Measurements from ENCODE around the gene SLC22A23. TPM values are rescaled to one million over a fixed set of nuclear protein-coding genes. Genes with fewer than 3 reads are reported as not detected.

Gene SLC22A23
- total RNA-seq, 1 donor from 2014 or later = 5.7 TPM

- no peak overlapping the region for H3K4me3 ChIP-seq (ENCODE audit: insufficient read depth, low read depth, low read length)
- no peak for DNase-seq (ENCODE audit: low read depth)
- peaks cover 3% of the 10 kb centered on the region for H3K79me2 ChIP-seq (ENCODE audit: insufficient read depth, low read length)
- Mint-ChIP-seq H3K27ac (ENCODE audit: unreplicated experiment) (no peak overlapping the region), H3K27me3 (ENCODE audit: low read depth, unreplicated experiment) (peaks cover 7% of the 10 kb centered on the region), H3K9me3 (ENCODE audit: unreplicated experiment) (peaks cover 8% of the 10 kb centered on the region), H3K36me3 (ENCODE audit: low read depth, unreplicated experiment) (peaks cover 3% of the 10 kb centered on the region), H3K4me3 (ENCODE audit: unreplicated experiment) (no peak overlapping the region), H3K4me1 (ENCODE audit: low read depth, unreplicated experiment) (no peaks in the 10 kb centered on the region)
- no peaks in the 10 kb centered on the region for H3K27me3 ChIP-seq (ENCODE audit: insufficient read depth, low read length)
- no peak for TF ChIP-seq CTCF (IDR thresholded peaks at IDR 0.05; ENCODE audit: insufficient read depth, low read depth, low read length)
- no peak for TF ChIP-seq EZH2 (IDR thresholded peaks at IDR 0.05; ENCODE audit: insufficient read depth, low read length)
- no peak overlapping the region for H3K4me2 ChIP-seq (ENCODE audit: low read length)
- H3K4me1 ChIP-seq (ENCODE audit: insufficient read depth, low read length) = peaks cover 10% of the 10 kb centered on the region
- H3K9ac ChIP-seq (ENCODE audit: low read length) = no peak overlapping the region
- no peak overlapping the region for H2AFZ ChIP-seq (ENCODE audit: low read depth, low read length)
- H3K27ac ChIP-seq (ENCODE audit: low read depth, low read length) = no peak overlapping the region
- H4K20me1 ChIP-seq (ENCODE audit: insufficient read depth, low read length) = peaks cover 4% of the 10 kb centered on the region
- no peaks in the 10 kb centered on the region for H3K9me3 ChIP-seq (ENCODE audit: insufficient read depth, low read depth, low read length)
- no peak for FAIRE-seq
- no peaks in the 10 kb centered on the region for H3K36me3 ChIP-seq (ENCODE audit: insufficient read depth, low read length)
Measured at GRCh38 chr6:3431994-3432393, 24.9 kb downstream of the SLC22A23 start.

- no peaks in the 10 kb centered on the region for H4K20me1 ChIP-seq (ENCODE audit: insufficient read depth, low read length)
- H3K27me3 ChIP-seq (ENCODE audit: insufficient read depth, low read length) = no peaks in the 10 kb centered on the region
- TF ChIP-seq CTCF (IDR thresholded peaks at IDR 0.05; ENCODE audit: insufficient read depth, low read depth, low read length) (no peak), EZH2 (IDR thresholded peaks at IDR 0.05; ENCODE audit: insufficient read depth, low read length) (no peak)
- H3K36me3 ChIP-seq (ENCODE audit: insufficient read depth, low read length) = no peaks in the 10 kb centered on the region
- Mint-ChIP-seq H3K4me3 (ENCODE audit: unreplicated experiment) (no peak overlapping the region), H3K9me3 (ENCODE audit: unreplicated experiment) (no peaks in the 10 kb centered on the region), H3K36me3 (ENCODE audit: low read depth, unreplicated experiment) (no peaks in the 10 kb centered on the region), H3K27ac (ENCODE audit: unreplicated experiment) (no peak overlapping the region), H3K27me3 (ENCODE audit: low read depth, unreplicated experiment) (peaks cover 1% of the 10 kb centered on the region), H3K4me1 (ENCODE audit: low read depth, unreplicated experiment) (no peaks in the 10 kb centered on the region)
- no peak overlapping the region for H3K27ac ChIP-seq (ENCODE audit: low read depth, low read length)
- no peak overlapping the region for H3K9ac ChIP-seq (ENCODE audit: low read length)
- H3K4me1 ChIP-seq (ENCODE audit: insufficient read depth, low read length) = peaks cover 26% of the 10 kb centered on the region
- H3K4me3 ChIP-seq (ENCODE audit: insufficient read depth, low read depth, low read length) = no peak overlapping the region
- FAIRE-seq = no peak
- H3K79me2 ChIP-seq (ENCODE audit: insufficient read depth, low read length) = peaks cover 3% of the 10 kb centered on the region
- H3K9me3 ChIP-seq (ENCODE audit: insufficient read depth, low read depth, low read length) = no peaks in the 10 kb centered on the region
- H3K4me2 ChIP-seq (ENCODE audit: low read length) = no peak overlapping the region
- H2AFZ ChIP-seq (ENCODE audit: low read depth, low read length) = no peak overlapping the region
- no peak for DNase-seq (ENCODE audit: low read depth)
Measured at GRCh38 chr6:3429211-3429610, 27.6 kb downstream of the SLC22A23 start.

GRCh38 chr6:3428700-3429099, 28.1 kb downstream of the SLC22A23 start:
- Histone ChIP-seq H3K4me3 (ENCODE audit: insufficient read depth, low read depth, low read length) (no peak overlapping the region), H2AFZ (ENCODE audit: low read depth, low read length) (no peak overlapping the region), H3K79me2 (ENCODE audit: insufficient read depth, low read length) (peaks cover 3% of the 10 kb centered on the region), H3K36me3 (ENCODE audit: insufficient read depth, low read length) (no peaks in the 10 kb centered on the region), H3K9me3 (ENCODE audit: insufficient read depth, low read depth, low read length) (no peaks in the 10 kb centered on the region), H3K4me1 (ENCODE audit: insufficient read depth, low read length) (peaks cover 26% of the 10 kb centered on the region), H3K9ac (ENCODE audit: low read length) (no peak overlapping the region), H4K20me1 (ENCODE audit: insufficient read depth, low read length) (no peaks in the 10 kb centered on the region), H3K27ac (ENCODE audit: low read depth, low read length) (no peak overlapping the region), H3K4me2 (ENCODE audit: low read length) (no peak overlapping the region), H3K27me3 (ENCODE audit: insufficient read depth, low read length) (no peaks in the 10 kb centered on the region)
- Mint-ChIP-seq H3K9me3 (ENCODE audit: unreplicated experiment) (no peaks in the 10 kb centered on the region), H3K4me1 (ENCODE audit: low read depth, unreplicated experiment) (no peaks in the 10 kb centered on the region), H3K27me3 (ENCODE audit: low read depth, unreplicated experiment) (peaks cover 1% of the 10 kb centered on the region), H3K36me3 (ENCODE audit: low read depth, unreplicated experiment) (no peaks in the 10 kb centered on the region), H3K4me3 (ENCODE audit: unreplicated experiment) (no peak overlapping the region), H3K27ac (ENCODE audit: unreplicated experiment) (no peak overlapping the region)
- FAIRE-seq (no peak), DNase-seq (ENCODE audit: low read depth) (no peak)
- no peak for TF ChIP-seq CTCF (IDR thresholded peaks at IDR 0.05; ENCODE audit: insufficient read depth, low read depth, low read length)
- no peak for TF ChIP-seq EZH2 (IDR thresholded peaks at IDR 0.05; ENCODE audit: insufficient read depth, low read length)
